DND-41 (cell line): Measurements from ENCODE around the gene EDC4.

Experiments used
- ATAC-seq: fragments of 200-7000 bp; cut with Tn5 transposase; 3 replicates; pipeline ENCODE4 v1.9.1; 2021; ENCODE audit warnings: low read depth; ENCODE audit not compliant: insufficient read depth
- DNase-seq: peaks from one replicate; pipeline ENCODE4 v3.0.0-alpha.2; 2020
- H2AFZ ChIP-seq: 2 replicates; pipeline ENCODE4 v1.6.0; 2012; ENCODE audit warnings: low read depth, low read length
- H3K27ac ChIP-seq: 2 replicates; pipeline ENCODE4 v1.5.1; 2012; ENCODE audit warnings: low read length, inconsistent platforms
- H3K27me3 ChIP-seq: fragments of 200-600 bp; sonication (generic); 2 replicates; pipeline ENCODE4 v1.6.0; 2012; ENCODE audit warnings: low read length, mild to moderate bottlenecking, inconsistent platforms; ENCODE audit not compliant: insufficient read depth, poor library complexity
- H3K36me3 ChIP-seq: 2 replicates; pipeline ENCODE4 v1.5.1; 2012; ENCODE audit warnings: low read length, inconsistent platforms; ENCODE audit not compliant: insufficient read depth
- H3K4me1 ChIP-seq: 2 replicates; pipeline ENCODE4 v1.5.1; 2012; ENCODE audit warnings: mild to moderate bottlenecking, low read length; ENCODE audit not compliant: insufficient read depth
- H3K4me2 ChIP-seq: 2 replicates; pipeline ENCODE4 v1.6.0; 2012; ENCODE audit warnings: mild to moderate bottlenecking, moderate library complexity, low read length, inconsistent platforms; ENCODE audit not compliant: insufficient read depth
- H3K4me3 ChIP-seq, 2 experiments: fragments of 200-600 bp in 1 of 2; shearing (Covaris generic) in 1 of 2; 2 replicates each; pipeline ENCODE4 v1.5.1; 2012 to 2016; ENCODE audit warnings: inconsistent platforms in 2 of 2, low read length in 2 of 2, mild to moderate bottlenecking in 2 of 2, low read depth in 1 of 2, moderate library complexity in 1 of 2
- H3K79me2 ChIP-seq: 2 replicates; pipeline ENCODE4 v1.6.0; 2012; ENCODE audit warnings: low read length, inconsistent platforms; ENCODE audit not compliant: insufficient read depth
- H3K9ac ChIP-seq: 2 replicates; pipeline ENCODE4 v1.6.0; 2012; ENCODE audit warnings: low read depth, mild to moderate bottlenecking, inconsistent platforms, low read length, moderate library complexity
- H3K9me3 ChIP-seq: 2 replicates; pipeline ENCODE4 v1.5.1; 2012; ENCODE audit warnings: low read length, moderate library complexity, mild to moderate bottlenecking, inconsistent platforms; ENCODE audit not compliant: insufficient read depth, severe bottlenecking
- H4K20me1 ChIP-seq: 2 replicates; pipeline ENCODE4 v1.6.0; 2012; ENCODE audit warnings: low read length; ENCODE audit not compliant: insufficient read depth
- CTCF ChIP-seq: IDR thresholded peaks from 2 replicates; pipeline ENCODE4 v1.5.1; 2012; ENCODE audit warnings: borderline replicate concordance, low read length, moderate library complexity, mild to moderate bottlenecking; ENCODE audit not compliant: poor library complexity, severe bottlenecking; ENCODE audit errors: extremely low read depth
- EZH2 ChIP-seq: IDR thresholded peaks from 3 replicates; pipeline ENCODE4 v1.6.1; 2012; ENCODE audit warnings: borderline replicate concordance, low read depth, mild to moderate bottlenecking, moderate library complexity, low read length, inconsistent platforms; ENCODE audit not compliant: severe bottlenecking

EDC4 gene

GRCh38 chr16:67846320-67847063, 26.4 kb upstream of the EDC4 start, which contains the start of gene NUTF2:
Gene NUTF2, plus strand, starts transcription at chr16:67846933. Its CDS starts 18,198 bp downstream, at chr16:67865131.
- H3K27me3 ChIP-seq: no peaks in the 10 kb centered on the region
- TF ChIP-seq CTCF (peak; percentile 1), EZH2 (no peak)

DNA sequence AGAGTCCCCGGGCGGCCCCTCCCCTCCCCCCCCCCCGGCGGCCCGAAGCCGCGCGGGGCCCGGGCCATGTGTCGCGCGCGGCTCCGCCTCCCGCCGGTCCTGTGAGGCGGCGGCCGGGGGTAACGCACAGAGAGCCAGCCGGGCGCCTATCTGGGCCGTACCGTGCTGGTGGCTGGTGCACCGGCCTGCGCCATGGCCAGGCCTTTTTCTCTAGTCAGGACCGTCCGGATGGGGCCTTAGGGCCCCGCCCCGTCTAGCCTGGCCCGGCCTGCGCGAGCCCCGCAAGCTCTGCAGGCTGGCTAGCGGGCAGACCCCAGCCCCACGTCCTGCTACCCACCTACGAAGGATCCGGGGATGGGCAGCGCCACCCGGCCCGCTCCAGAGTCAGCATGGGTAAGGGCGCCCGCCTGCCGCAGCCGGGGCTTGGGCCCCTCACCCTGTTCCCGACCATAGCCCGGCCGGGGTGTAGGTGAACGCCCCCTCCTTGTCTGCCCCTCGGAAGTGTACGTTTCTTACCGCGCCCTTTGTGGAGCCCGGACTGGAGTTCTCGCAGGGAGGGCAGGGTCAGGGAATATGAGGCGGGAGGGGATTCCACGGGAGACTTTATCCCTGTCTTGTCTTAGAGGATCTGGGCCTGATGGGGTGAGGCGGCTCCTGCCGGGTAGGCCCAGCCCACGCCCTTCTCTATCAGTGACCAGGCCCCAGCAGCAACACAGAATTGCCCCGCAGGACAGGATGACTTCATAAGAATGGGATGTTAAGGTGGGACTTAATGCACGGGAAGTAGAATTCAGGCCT, 25.6 kb upstream of the EDC4 start, which contains the start of gene CENPT:
Gene CENPT (minus strand): TSS at position 630 of the 798 bp plus-strand sequence. CDS start 13,834 bp downstream, outside the sequence.
- no peaks in the 10 kb centered on the region for H3K27me3 ChIP-seq
- no peaks in the 10 kb centered on the region for H3K9me3 ChIP-seq
- H3K4me1 ChIP-seq: peaks cover 58% of the 10 kb centered on the region
- peak within 1 kb of the TSS; percentile 95 for H3K9ac ChIP-seq
- no peak for TF ChIP-seq EZH2
- TF ChIP-seq CTCF: no peak
- peak within 1 kb of the TSS; percentile 98 to 99 for H3K4me3 ChIP-seq
- ATAC-seq: peak; percentile 34
- H2AFZ ChIP-seq: peak within 1 kb of the TSS; percentile 75
- H4K20me1 ChIP-seq: peaks cover 59% of the 10 kb centered on the region
- H3K27ac ChIP-seq: peak within 1 kb of the TSS; percentile 86
- peaks cover 92% of the 10 kb centered on the region for H3K79me2 ChIP-seq
- no peak for DNase-seq
- peaks cover 45% of the 10 kb centered on the region for H3K36me3 ChIP-seq
- H3K4me2 ChIP-seq: peak within 1 kb of the TSS; percentile 79

More at GRCh38 chr16:67846320-67847063, 26.4 kb upstream of the EDC4 start, which contains the start of gene NUTF2:
- peaks cover 84% of the 10 kb centered on the region for H3K79me2 ChIP-seq
- H3K4me2 ChIP-seq: peak within 1 kb of the TSS; percentile 79
- H4K20me1 ChIP-seq: peaks cover 59% of the 10 kb centered on the region
- H3K36me3 ChIP-seq: peaks cover 38% of the 10 kb centered on the region
- H3K4me3 ChIP-seq: peak within 1 kb of the TSS; percentile 98 to 99
- no peaks in the 10 kb centered on the region for H3K9me3 ChIP-seq
- peak; percentile 98 for DNase-seq
- H2AFZ ChIP-seq: peak within 1 kb of the TSS; percentile 75
- ATAC-seq: peak; percentile 69
- H3K4me1 ChIP-seq: peaks cover 61% of the 10 kb centered on the region
- peak within 1 kb of the TSS; percentile 86 for H3K27ac ChIP-seq
- H3K9ac ChIP-seq: peak within 1 kb of the TSS; percentile 95

- H3K9ac ChIP-seq: peak overlapping the region; percentile 95
- H3K4me3 ChIP-seq: peak overlapping the region; percentile 98 to 99
- peaks cover 92% of the 10 kb centered on the region for H3K79me2 ChIP-seq
- TF ChIP-seq EZH2 (no peak), CTCF (no peak)
- no peak overlapping the region for H2AFZ ChIP-seq
- ATAC-seq (no peak), DNase-seq (no peak)
- peak overlapping the region; percentile 79 for H3K4me2 ChIP-seq
- H3K27me3 ChIP-seq: no peaks in the 10 kb centered on the region
- H3K27ac ChIP-seq: peak overlapping the region; percentile 86
- H3K4me1 ChIP-seq: peaks cover 51% of the 10 kb centered on the region
- no peaks in the 10 kb centered on the region for H3K9me3 ChIP-seq
- H4K20me1 ChIP-seq: peaks cover 57% of the 10 kb centered on the region
- H3K36me3 ChIP-seq: peaks cover 46% of the 10 kb centered on the region
Observed at GRCh38 chr16:67848118-67848517, 24.7 kb upstream of the EDC4 start.
